A673 (cell line): Measurements from ENCODE around the gene MYL11. TPM values are rescaled to one million over a fixed set of nuclear protein-coding genes. Genes with fewer than 3 reads are reported as not detected.

Experiments
- BruUV-seq: library from RNA; stranded (reverse); fragments of 400-500 nt; replicated peaks from 2 replicates; lab custom pipeline; 2021; lab: Mats Ljungman, UMichigan
- CTCF ChIA-PET: fragments of 300-600 bp; sonication (Branson Sonifier 250); formaldehyde crosslinking; loops from one replicate; lab custom pipeline; 2022; ENCODE audit warnings: antibody characterized with exemption; lab: Charles Lee
- POLR2A ChIA-PET: fragments of 300-600 bp; sonication (Branson Sonifier 250); formaldehyde crosslinking; loops from one replicate; lab custom pipeline; 2022; ENCODE audit warnings: antibody characterized with exemption; ENCODE audit not compliant: low non-redundant PET; lab: Charles Lee
- DNase-seq: peaks from one replicate; pipeline ENCODE4 v3.0.0-alpha.2; 2015; ENCODE audit warnings: low spot score
- H3K27ac ChIP-seq: fragments of 200-600 bp; sonication (generic); 2 replicates; pipeline ENCODE4 v1.5.1; 2016; ENCODE audit warnings: mixed run types, low read depth, mild to moderate bottlenecking, mixed read lengths, antibody characterized with exemption, low read length; ENCODE audit not compliant: poor library complexity, severe bottlenecking
- H3K27me3 ChIP-seq: fragments of 200-600 bp; sonication (generic); replicated peaks from 2 replicates; pipeline ENCODE4 v1.6.1; 2017; ENCODE audit warnings: mixed run types, low read depth, mild to moderate bottlenecking, mixed read lengths, antibody characterized with exemption, low read length; ENCODE audit not compliant: insufficient read depth, poor library complexity
- H3K36me3 ChIP-seq: fragments of 200-600 bp; sonication (generic); 2 replicates; pipeline ENCODE4 v1.6.1; 2016; ENCODE audit warnings: mixed run types, mild to moderate bottlenecking, mixed read lengths, antibody characterized with exemption, low read length; ENCODE audit not compliant: insufficient read depth, poor library complexity, severe bottlenecking
- H3K4me1 ChIP-seq: fragments of 200-600 bp; sonication (generic); 2 replicates; pipeline ENCODE4 v1.6.1; 2017; ENCODE audit warnings: mixed run types, mild to moderate bottlenecking, mixed read lengths, antibody characterized with exemption, low read length; ENCODE audit not compliant: insufficient read depth, poor library complexity, severe bottlenecking
- H3K4me3 ChIP-seq: fragments of 200-600 bp; sonication (generic); 2 replicates; pipeline ENCODE4 v1.5.1; 2016; ENCODE audit warnings: low read depth, mixed run types, mild to moderate bottlenecking, mixed read lengths, low read length; ENCODE audit not compliant: poor library complexity, severe bottlenecking
- H3K9me3 ChIP-seq: fragments of 200-600 bp; sonication (generic); 2 replicates; pipeline ENCODE4 v1.6.1; 2016; ENCODE audit warnings: mixed run types, low read depth, mild to moderate bottlenecking, mixed read lengths, antibody characterized with exemption, low read length; ENCODE audit not compliant: poor library complexity, severe bottlenecking
- EZH2 ChIP-seq: fragments of 200-600 bp; sonication (generic); IDR thresholded peaks from 2 replicates; pipeline ENCODE4 v1.6.1; 2017; ENCODE audit warnings: borderline replicate concordance, low read depth, mild to moderate bottlenecking, mixed read lengths, antibody characterized with exemption, low read length; ENCODE audit not compliant: poor library complexity, severe bottlenecking
- intact Hi-C: fragments of 100-400 bp; cut with micrococcal nuclease; formaldehyde crosslinking; loops from one replicate; pipeline ENCODE4 v1.10.0; 2022; ENCODE audit not compliant: unreplicated experiment
- total RNA-seq: library from RNA; stranded (reverse); gene quantifications from 2 replicates; pipeline ENCODE4 v1.2.3, GENCODE V29; 2021
- TF ChIP-seq, protein P1 (sequence below): fragments of 300-800, 200-600 bp; sonication (generic); conservative IDR thresholded peaks from 2 replicates; pipeline ENCODE4 v1.5.1; 2017; ENCODE audit warnings: low read depth, mild to moderate bottlenecking, antibody characterized with exemption, low read length, moderate library complexity, mixed read lengths

Gene MYL11
- total RNA-seq, 1 experiment from 2014 or later: not detected

- no peaks in the 10 kb centered on the region for H3K36me3 ChIP-seq
- H3K9me3 ChIP-seq: no peaks in the 10 kb centered on the region
- BruUV-seq: TSS peak; percentile 79
- no peak for TF ChIP-seq EZH2
- DNase-seq: peak; percentile 92
- peaks cover 6% of the 10 kb centered on the region for H3K4me1 ChIP-seq
- no peaks in the 10 kb centered on the region for H3K27me3 ChIP-seq
- POLR2A ChIA-PET: interaction anchor here (0.6 to 0.8 kb wide), 2 partner anchors 29 to 51 kb away, joined by 3 read pairs; no protein-coding TSS in a partner anchor
- peak overlapping the region; percentile 100 for H3K27ac ChIP-seq
- intact Hi-C loops: no loop called here
- CTCF ChIA-PET: no interaction called here
- peak overlapping the region; percentile 88 for H3K4me3 ChIP-seq
Measured at GRCh38 chr16:30377812-30378235, 3.2 kb downstream of the MYL11 start.

DNA sequence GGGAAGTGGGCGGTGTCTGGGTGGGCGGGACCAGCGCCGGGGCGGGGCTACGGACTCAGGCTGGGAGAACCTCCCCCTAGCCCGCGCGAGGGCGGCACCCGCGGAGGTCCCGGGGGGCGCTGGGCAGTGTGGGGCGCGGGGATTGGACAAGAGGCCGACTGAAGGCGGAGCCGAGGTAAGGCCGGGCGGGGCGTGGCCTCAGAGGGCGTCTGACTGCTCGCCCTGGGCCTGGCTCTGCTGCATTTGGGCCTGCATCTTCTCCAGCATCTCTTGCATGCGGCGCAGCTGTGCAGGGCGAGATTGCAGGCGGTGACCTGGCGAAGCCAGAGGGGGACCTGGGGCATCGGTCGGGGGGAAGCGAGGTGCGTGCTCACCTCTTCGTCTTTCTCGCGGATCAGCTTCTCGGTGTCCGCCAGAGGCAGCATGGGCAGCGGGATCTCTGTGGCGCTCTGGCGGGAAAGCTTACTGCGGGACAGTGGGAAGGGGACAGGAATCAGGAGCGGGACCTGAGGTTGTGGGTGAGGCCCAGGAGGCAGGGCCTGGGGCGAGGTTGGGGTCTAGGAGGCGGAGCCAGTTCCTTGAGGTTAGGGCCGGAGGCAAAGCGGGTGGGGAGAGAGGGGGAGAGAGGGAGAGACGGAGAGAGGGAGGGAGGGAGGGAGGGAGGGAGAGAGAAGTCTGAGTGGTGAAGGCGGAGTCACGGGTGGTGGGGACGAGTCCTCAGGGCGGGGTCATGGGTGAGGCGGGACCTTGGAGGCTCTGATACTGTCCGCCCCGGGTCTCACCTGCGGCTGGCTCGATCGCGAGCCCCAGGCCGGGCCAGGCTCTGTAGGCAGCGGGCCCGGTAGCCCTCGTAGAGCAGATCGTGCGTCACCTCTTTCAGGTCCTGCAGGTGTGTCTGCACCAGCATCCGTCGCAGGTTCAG is 3.9 kb downstream of the MYL11 start:
- POLR2A ChIA-PET: interaction anchor here (0.8 kb wide), 1 partner anchor 28 kb away, joined by 3 read pairs; no protein-coding TSS in a partner anchor
- intact Hi-C loops: no loop called here
- DNase-seq: peak; percentile 99
- CTCF ChIA-PET: interaction anchor here (0.6 kb wide), 1 partner anchor 237 kb away, joined by 3 read pairs; no protein-coding TSS in a partner anchor
- no TSS peak for BruUV-seq
- no peaks in the 10 kb centered on the region for H3K9me3 ChIP-seq
- TF ChIP-seq, protein P1, sequence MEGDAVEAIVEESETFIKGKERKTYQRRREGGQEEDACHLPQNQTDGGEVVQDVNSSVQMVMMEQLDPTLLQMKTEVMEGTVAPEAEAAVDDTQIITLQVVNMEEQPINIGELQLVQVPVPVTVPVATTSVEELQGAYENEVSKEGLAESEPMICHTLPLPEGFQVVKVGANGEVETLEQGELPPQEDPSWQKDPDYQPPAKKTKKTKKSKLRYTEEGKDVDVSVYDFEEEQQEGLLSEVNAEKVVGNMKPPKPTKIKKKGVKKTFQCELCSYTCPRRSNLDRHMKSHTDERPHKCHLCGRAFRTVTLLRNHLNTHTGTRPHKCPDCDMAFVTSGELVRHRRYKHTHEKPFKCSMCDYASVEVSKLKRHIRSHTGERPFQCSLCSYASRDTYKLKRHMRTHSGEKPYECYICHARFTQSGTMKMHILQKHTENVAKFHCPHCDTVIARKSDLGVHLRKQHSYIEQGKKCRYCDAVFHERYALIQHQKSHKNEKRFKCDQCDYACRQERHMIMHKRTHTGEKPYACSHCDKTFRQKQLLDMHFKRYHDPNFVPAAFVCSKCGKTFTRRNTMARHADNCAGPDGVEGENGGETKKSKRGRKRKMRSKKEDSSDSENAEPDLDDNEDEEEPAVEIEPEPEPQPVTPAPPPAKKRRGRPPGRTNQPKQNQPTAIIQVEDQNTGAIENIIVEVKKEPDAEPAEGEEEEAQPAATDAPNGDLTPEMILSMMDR: 0 out of 2 replicates have a peak, but pooled peaks have one; percentile 19
- TF ChIP-seq EZH2: no peak
- H3K36me3 ChIP-seq: no peaks in the 10 kb centered on the region
- H3K4me3 ChIP-seq: peak overlapping the region; percentile 88
- peaks cover 6% of the 10 kb centered on the region for H3K4me1 ChIP-seq
- H3K27me3 ChIP-seq: no peaks in the 10 kb centered on the region
- H3K27ac ChIP-seq: peak overlapping the region; percentile 100

DNA sequence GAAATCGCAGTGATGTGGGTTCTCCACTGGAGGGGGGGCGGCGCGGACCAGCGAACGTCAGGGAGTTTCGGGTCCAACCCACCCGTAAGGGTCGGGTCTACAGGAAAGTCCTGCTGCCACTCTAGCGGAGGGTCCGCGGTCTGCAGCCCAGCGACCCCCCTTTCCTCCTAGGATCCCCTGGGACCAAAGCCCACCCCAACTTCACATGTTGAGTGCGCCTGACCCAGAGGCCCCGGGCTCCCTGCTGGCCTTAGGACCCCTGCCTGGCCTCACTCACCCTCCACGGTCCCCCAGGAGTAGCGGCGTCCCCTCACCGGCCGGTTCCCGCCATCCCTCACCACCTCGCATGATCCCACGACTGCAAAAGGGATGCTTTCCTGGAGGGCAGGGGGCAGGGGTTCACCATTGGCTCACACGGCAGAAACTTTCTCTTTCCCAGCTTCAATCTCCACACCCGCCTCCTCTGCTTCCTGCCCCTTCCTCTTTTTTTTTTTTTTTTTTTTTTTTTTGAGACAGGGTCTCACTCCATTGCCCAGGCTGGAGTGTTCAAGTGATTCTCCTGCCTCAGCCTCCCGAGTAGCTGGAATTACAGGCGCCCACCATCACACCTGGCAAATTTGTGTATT is 4.7 kb downstream of the MYL11 start:
- Histone ChIP-seq H3K27me3 (no peaks in the 10 kb centered on the region), H3K27ac (peak overlapping the region; percentile 41), H3K36me3 (no peaks in the 10 kb centered on the region), H3K4me3 (peak overlapping the region; percentile 88), H3K4me1 (peaks cover 6% of the 10 kb centered on the region), H3K9me3 (no peaks in the 10 kb centered on the region)
- no TSS peak for BruUV-seq
- CTCF ChIA-PET: interaction anchor here (0.6 kb wide), 1 partner anchor 236 kb away, joined by 3 read pairs; no protein-coding TSS in a partner anchor
- intact Hi-C loops: no loop called here
- no peak for TF ChIP-seq EZH2
- TF ChIP-seq, protein P1: no peak
- no peak for DNase-seq
- POLR2A ChIA-PET: no interaction called here
